Neuronal stem cell (in vitro differentiated cells): ENCODE measurements around the gene AATK.

Source experiments
- DNase-seq: peaks from one replicate; pipeline ENCODE4 v3.0.0-alpha.2; 2013; ENCODE audit warnings: low spot score
- H2AFZ ChIP-seq: one replicate; pipeline ENCODE4 v1.6.1; 2013; ENCODE audit warnings: mild to moderate bottlenecking, low read length, inconsistent platforms
- H2AK5ac ChIP-seq: 2 replicates; pipeline ENCODE4 v1.6.1; 2013; ENCODE audit warnings: low read depth, mild to moderate bottlenecking, inconsistent platforms, low read length, moderate library complexity, mixed read lengths
- H2BK120ac ChIP-seq: 2 replicates; pipeline ENCODE4 v1.6.1; 2013; ENCODE audit warnings: low read depth, mild to moderate bottlenecking, inconsistent platforms, low read length, moderate library complexity, mixed read lengths
- H2BK12ac ChIP-seq: one replicate; pipeline ENCODE4 v1.6.1; 2013; ENCODE audit warnings: low read length, inconsistent platforms
- H2BK15ac ChIP-seq: 2 replicates; pipeline ENCODE4 v1.6.1; 2013; ENCODE audit warnings: mild to moderate bottlenecking, low read length, inconsistent platforms, mixed read lengths
- H2BK5ac ChIP-seq: one replicate; pipeline ENCODE4 v1.6.1; 2013; ENCODE audit warnings: inconsistent platforms, mild to moderate bottlenecking, low read length, moderate library complexity
- H3K14ac ChIP-seq: one replicate; pipeline ENCODE4 v1.6.1; 2013; ENCODE audit warnings: low read length, inconsistent platforms
- H3K18ac ChIP-seq: 2 replicates; pipeline ENCODE4 v1.6.1; 2013; ENCODE audit warnings: low read length, inconsistent platforms
- H3K23ac ChIP-seq: 2 replicates; pipeline ENCODE4 v1.6.1; 2013; ENCODE audit warnings: low read depth, mild to moderate bottlenecking, mixed read lengths, low read length, inconsistent platforms; ENCODE audit not compliant: poor library complexity
- H3K27ac ChIP-seq: replicated peaks from 3 replicates; pipeline ENCODE4 v1.5.1; 2013; ENCODE audit warnings: low read length, inconsistent platforms
- H3K27me3 ChIP-seq, 3 experiments: 2 replicates each; pipeline ENCODE4 v1.6.1; 2013; ENCODE audit warnings: low read length in 3 of 3, mild to moderate bottlenecking in 2 of 3, inconsistent platforms in 1 of 3, low read depth in 1 of 3, mixed read lengths in 1 of 3, moderate library complexity in 1 of 3; ENCODE audit not compliant: control insufficient read depth in 3 of 3, insufficient read depth in 3 of 3
- H3K36me3 ChIP-seq, 2 donors: replicated peaks in 1 of 2; 2 replicates each; pipeline ENCODE4 v1.6.1; 2013; ENCODE audit warnings: low read length in 2 of 2; ENCODE audit not compliant: control insufficient read depth in 2 of 2, insufficient read depth in 2 of 2
- H3K4ac ChIP-seq: 2 replicates; pipeline ENCODE4 v1.6.1; 2013; ENCODE audit warnings: inconsistent platforms, mild to moderate bottlenecking, low read length, moderate library complexity
- H3K4me1 ChIP-seq, 2 donors: 1 replicate in 1 of 2; 2 replicates in 1 of 2; pipeline ENCODE4 v1.6.1; 2013; ENCODE audit warnings: low read length in 2 of 2, low read depth in 1 of 2; ENCODE audit not compliant: control insufficient read depth in 2 of 2, insufficient read depth in 1 of 2
- H3K4me2 ChIP-seq: one replicate; pipeline ENCODE4 v1.6.1; 2013; ENCODE audit warnings: mild to moderate bottlenecking, low read length, inconsistent platforms; ENCODE audit not compliant: insufficient read depth, poor library complexity, severe bottlenecking
- H3K4me3 ChIP-seq, 2 donors: 2 replicates each; pipeline ENCODE4 v1.5.1; 2013; ENCODE audit warnings: low read length in 2 of 2, mild to moderate bottlenecking in 2 of 2, inconsistent platforms in 1 of 2, moderate library complexity in 1 of 2
- H3K79me1 ChIP-seq: one replicate; pipeline ENCODE4 v1.6.1; 2013; ENCODE audit warnings: low read depth, mild to moderate bottlenecking, inconsistent platforms, low read length, moderate library complexity
- H3K9ac ChIP-seq: one replicate; pipeline ENCODE4 v1.6.1; 2013; ENCODE audit warnings: mild to moderate bottlenecking, low read depth, low read length, inconsistent platforms; ENCODE audit not compliant: poor library complexity
- H3K9me3 ChIP-seq, 2 donors: replicated peaks in 1 of 2; 2 replicates each; pipeline versions ENCODE3 to v1.6.1; 2013; ENCODE audit warnings: low read length in 2 of 2, mild to moderate bottlenecking in 2 of 2, inconsistent platforms in 1 of 2, low read depth in 1 of 2, mixed read lengths in 1 of 2, moderate library complexity in 1 of 2; ENCODE audit not compliant: control insufficient read depth in 2 of 2, insufficient read depth in 1 of 2
- H4K8ac ChIP-seq: one replicate; pipeline ENCODE4 v1.6.1; 2013; ENCODE audit warnings: low read depth, mild to moderate bottlenecking, inconsistent platforms, low read length, moderate library complexity
- H4K91ac ChIP-seq: one replicate; pipeline ENCODE4 v1.6.1; 2013; ENCODE audit warnings: low read length, low read depth, mild to moderate bottlenecking, inconsistent platforms; ENCODE audit not compliant: poor library complexity
- WGBS, 2 donors: extraction: QIAGEN DNeasy Blood & Tissue Kit; methylation state at CpG; one replicate each; pipeline ENCODE4 v1.1.7; 2013; ENCODE audit warnings: missing lambda C conversion rate in 2 of 2, mixed read lengths in 1 of 2; ENCODE audit not compliant: insufficient read length in 2 of 2, insufficient replicate concordance in 1 of 2; ENCODE audit errors: extremely low coverage in 2 of 2; 5-methylcytosine and 5-hydroxymethylcytosine counted together

The AATK gene

GRCh38 chr17:81171941-81172340, 5.9 kb upstream of the AATK start:
- H4K91ac ChIP-seq: no peak overlapping the region
- peaks cover 3 to 7% of the 10 kb centered on the region in 2 donors for H3K9me3 ChIP-seq
- no peak overlapping the region for H2BK15ac ChIP-seq
- no peak overlapping the region for H4K8ac ChIP-seq
- no peak overlapping the region for H2BK120ac ChIP-seq
- no peak overlapping the region for H3K23ac ChIP-seq
- peaks cover 2% of the 10 kb centered on the region for H3K79me1 ChIP-seq
- H3K4me1 ChIP-seq: no peaks in the 10 kb centered on the region
- H3K4me2 ChIP-seq: no peak overlapping the region
- no peaks in the 10 kb centered on the region for H3K27me3 ChIP-seq
- H3K4me3 ChIP-seq: no peak overlapping the region
- no peak overlapping the region for H2BK5ac ChIP-seq
- no CpG with 5 or more reads among the region's 8 CpGs for WGBS, 2 donors
- no peak overlapping the region for H3K18ac ChIP-seq
- H3K14ac ChIP-seq: no peak overlapping the region
- H3K9ac ChIP-seq: no peak overlapping the region
- no peak overlapping the region for H2AFZ ChIP-seq
- H2BK12ac ChIP-seq: no peak overlapping the region
- H3K36me3 ChIP-seq: peaks cover 0 to 2% of the 10 kb centered on the region in 2 donors
- DNase-seq: no peak
- no peak overlapping the region for H3K27ac ChIP-seq
- H2AK5ac ChIP-seq: no peak overlapping the region
- H3K4ac ChIP-seq: no peak overlapping the region

GRCh38 chr17:81170727-81171494, 4.9 kb upstream of the AATK start:
- Histone ChIP-seq H2BK5ac (no peak overlapping the region), H3K4ac (no peak overlapping the region), H2BK120ac (no peak overlapping the region), H3K4me2 (no peak overlapping the region), H3K27me3 (no peaks in the 10 kb centered on the region), H3K27ac (no peak overlapping the region), H3K9ac (no peak overlapping the region), H3K23ac (no peak overlapping the region), H2AK5ac (no peak overlapping the region), H3K18ac (peak overlapping the region; percentile 27), H4K91ac (no peak overlapping the region), H3K9me3 (peaks cover 3 to 7% of the 10 kb centered on the region in 2 donors), H3K4me3 (no peak overlapping the region), H2BK15ac (no peak overlapping the region), H3K4me1 (peaks cover 4 to 5% of the 10 kb centered on the region in 2 donors), H2BK12ac (no peak overlapping the region), H4K8ac (no peak overlapping the region), H3K79me1 (peaks cover 2% of the 10 kb centered on the region), H2AFZ (no peak overlapping the region), H3K14ac (no peak overlapping the region), H3K36me3 (peaks cover 0 to 2% of the 10 kb centered on the region in 2 donors)
- no peak for DNase-seq
- WGBS, 2 donors: no CpG with 5 or more reads among the region's 15 CpGs

- Histone ChIP-seq H3K4me2 (no peak overlapping the region), H3K27me3 (peaks cover 0 to 6% (median 2%) of the 10 kb centered on the region in 3 experiments), H3K36me3 (peaks cover 0 to 2% of the 10 kb centered on the region in 2 donors), H2BK15ac (no peak overlapping the region), H3K27ac (no peak overlapping the region), H3K4me1 (peaks cover 10 to 13% of the 10 kb centered on the region in 2 donors), H3K4me3 (peak overlapping the region in 1 of 2 donors; percentile 73), H3K4ac (no peak overlapping the region), H2BK120ac (no peak overlapping the region), H2AK5ac (no peak overlapping the region), H2BK12ac (no peak overlapping the region), H3K79me1 (peaks cover 4% of the 10 kb centered on the region), H4K8ac (no peak overlapping the region), H2AFZ (no peak overlapping the region), H3K14ac (no peak overlapping the region), H3K18ac (no peak overlapping the region), H3K9me3 (peaks cover 0 to 4% of the 10 kb centered on the region in 2 donors), H4K91ac (no peak overlapping the region), H3K23ac (no peak overlapping the region), H2BK5ac (no peak overlapping the region), H3K9ac (peak overlapping the region; percentile 4)
- no peak for DNase-seq
- WGBS, 2 donors: no CpG with 5 or more reads among the region's 3 CpGs
These were observed 3.9 kb upstream of the AATK start for GRCh38 chr17:81169870-81170309.

- peak overlapping the region; percentile 88 for H2AK5ac ChIP-seq
- no peak overlapping the region for H3K4ac ChIP-seq
- peak overlapping the region; percentile 33 for H3K18ac ChIP-seq
- no peak overlapping the region for H2AFZ ChIP-seq
- H3K27me3 ChIP-seq: peaks cover 0 to 11% (median 2%) of the 10 kb centered on the region in 3 experiments
- DNase-seq: no peak
- H3K23ac ChIP-seq: peak overlapping the region; percentile 25
- no peak overlapping the region for H2BK5ac ChIP-seq
- H3K4me1 ChIP-seq: peaks cover 12 to 19% of the 10 kb centered on the region in 2 donors
- H3K9me3 ChIP-seq: peaks cover 0 to 4% of the 10 kb centered on the region in 2 donors
- peaks cover 0 to 2% of the 10 kb centered on the region in 2 donors for H3K36me3 ChIP-seq
- H3K4me2 ChIP-seq: no peak overlapping the region
- no peak overlapping the region for H2BK15ac ChIP-seq
- H2BK12ac ChIP-seq: no peak overlapping the region
- no peak overlapping the region for H2BK120ac ChIP-seq
- H3K14ac ChIP-seq: no peak overlapping the region
- no peak overlapping the region for H4K91ac ChIP-seq
- H4K8ac ChIP-seq: no peak overlapping the region
- WGBS, 2 donors: no CpG with 5 or more reads among the region's 7 CpGs
- H3K27ac ChIP-seq: no peak overlapping the region
- no peak overlapping the region for H3K9ac ChIP-seq
- no peak overlapping the region for H3K4me3 ChIP-seq
- H3K79me1 ChIP-seq: peaks cover 6% of the 10 kb centered on the region
These were observed 1.6 kb upstream of the AATK start for GRCh38 chr17:81167638-81168037.
